Right lung (tissue), 5 donors: ENCODE data around the gene VWA5B1. TPM values are rescaled to one million over a fixed set of nuclear protein-coding genes. Genes with fewer than 3 reads are reported as not detected.

Experiments used
- DNase-seq, 2 donors: peaks; one replicate each; pipeline ENCODE4 v3.0.0-alpha.2; 2013
- polyA plus RNA-seq, 5 donors: library from polyadenylated mRNA; unstranded; fragments of 120-200 nt; gene quantifications; one replicate each; pipeline versions ENCODE4 v1.2.1 to v1.2.3, GENCODE V29; 2013; ENCODE audit warnings: inconsistent platforms in 1 of 5, low replicate concordance in 1 of 5; ENCODE audit not compliant: insufficient read length in 5 of 5, insufficient read depth in 1 of 5

The VWA5B1 gene
- polyA plus RNA-seq, 5 donors: 0.45 to 1.2 (median 0.57) TPM

DNA sequence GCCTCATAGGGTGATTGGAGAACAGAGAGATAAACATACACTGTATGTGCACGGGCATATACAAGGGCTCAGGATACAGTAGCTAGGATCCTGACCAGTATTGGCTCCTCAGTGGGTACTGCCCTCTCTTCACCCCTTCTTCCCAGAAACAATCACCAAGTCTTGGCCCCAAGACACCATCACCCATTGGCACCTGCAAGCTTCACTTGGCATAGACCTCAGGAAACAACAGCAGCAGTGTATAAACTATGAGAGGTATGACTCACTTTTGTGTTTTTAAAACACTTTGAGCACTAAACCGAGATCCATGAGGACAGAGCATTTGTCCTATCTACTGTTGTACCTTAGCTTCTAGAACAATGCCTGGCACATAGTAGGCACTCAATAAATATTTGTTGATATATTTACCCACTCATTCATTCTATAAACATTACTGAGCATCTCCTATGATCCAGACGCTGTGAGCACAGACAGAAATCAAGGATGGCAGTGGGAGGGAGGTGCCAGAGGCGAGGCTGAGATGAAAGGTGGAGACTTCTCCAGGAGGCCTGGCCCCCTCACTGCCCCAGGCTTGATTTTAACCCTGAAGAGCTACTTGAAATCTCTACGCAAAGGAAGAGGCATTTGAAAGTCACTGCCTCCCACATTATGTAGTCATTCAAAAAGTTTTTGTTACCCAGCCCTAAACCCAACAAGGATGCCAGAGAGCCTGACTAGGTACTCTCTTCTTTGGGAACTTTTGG is 100.1 kb downstream of the VWA5B1 start:
- DNase-seq: no peak

DNA sequence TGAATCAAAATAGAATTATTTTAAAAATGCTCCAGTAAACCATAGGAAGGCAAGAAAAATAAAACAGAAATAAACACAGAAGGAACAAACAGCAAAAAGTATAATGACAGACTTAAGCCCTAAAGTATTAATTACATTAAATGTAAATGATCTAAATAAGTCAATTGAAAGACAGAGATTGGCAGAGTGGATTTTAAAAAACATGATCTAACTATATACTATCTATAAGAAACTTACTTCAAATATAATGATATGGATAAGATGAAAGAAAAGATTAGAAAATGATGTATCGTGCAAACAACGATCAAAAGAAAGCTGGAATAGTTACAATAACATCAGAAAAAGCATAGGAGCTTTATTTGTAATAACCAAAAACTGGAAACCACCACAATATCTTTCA is 104.6 kb downstream of the VWA5B1 start:
- no peak for DNase-seq

DNA sequence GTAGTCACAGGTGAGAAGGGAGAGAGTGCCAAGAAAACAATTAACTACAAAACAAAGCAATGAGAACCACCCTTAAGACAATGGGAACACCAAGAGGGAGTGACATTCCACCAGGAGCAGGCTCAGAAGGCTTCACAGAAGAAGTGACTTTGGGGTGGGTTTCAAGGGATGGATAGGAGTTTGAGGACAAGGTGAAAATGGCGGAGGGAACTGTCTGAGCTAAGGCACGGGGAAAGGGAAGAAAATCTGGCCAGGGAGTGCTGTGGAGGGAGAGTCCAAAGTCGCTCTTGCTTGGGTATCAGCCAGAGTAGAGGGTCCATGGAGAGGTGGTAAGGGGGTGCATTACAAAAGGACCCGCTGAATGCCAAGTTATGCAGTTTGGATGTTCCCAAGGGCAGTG is 108.1 kb downstream of the VWA5B1 start:
- no peak for DNase-seq

DNA sequence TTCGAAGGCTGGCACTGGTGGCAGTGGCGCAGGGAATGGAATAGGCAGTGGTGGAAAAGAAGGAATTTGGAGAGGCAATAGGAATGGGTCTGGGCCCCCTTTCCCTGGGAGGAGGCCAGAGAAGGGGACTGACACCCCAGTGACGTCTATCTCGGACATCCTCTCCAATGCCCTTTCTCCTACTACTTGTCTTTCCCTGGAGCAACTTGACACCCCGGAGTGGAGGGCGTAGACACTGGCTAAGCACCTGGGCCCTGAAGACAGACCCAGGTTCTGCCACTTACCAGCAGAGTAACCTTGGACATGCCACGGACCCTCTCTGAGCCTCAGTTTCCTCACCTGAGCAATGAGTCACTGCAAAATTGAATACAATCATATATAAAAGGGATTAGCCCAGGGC is 108.5 kb downstream of the VWA5B1 start:
- DNase-seq: no peak

DNA sequence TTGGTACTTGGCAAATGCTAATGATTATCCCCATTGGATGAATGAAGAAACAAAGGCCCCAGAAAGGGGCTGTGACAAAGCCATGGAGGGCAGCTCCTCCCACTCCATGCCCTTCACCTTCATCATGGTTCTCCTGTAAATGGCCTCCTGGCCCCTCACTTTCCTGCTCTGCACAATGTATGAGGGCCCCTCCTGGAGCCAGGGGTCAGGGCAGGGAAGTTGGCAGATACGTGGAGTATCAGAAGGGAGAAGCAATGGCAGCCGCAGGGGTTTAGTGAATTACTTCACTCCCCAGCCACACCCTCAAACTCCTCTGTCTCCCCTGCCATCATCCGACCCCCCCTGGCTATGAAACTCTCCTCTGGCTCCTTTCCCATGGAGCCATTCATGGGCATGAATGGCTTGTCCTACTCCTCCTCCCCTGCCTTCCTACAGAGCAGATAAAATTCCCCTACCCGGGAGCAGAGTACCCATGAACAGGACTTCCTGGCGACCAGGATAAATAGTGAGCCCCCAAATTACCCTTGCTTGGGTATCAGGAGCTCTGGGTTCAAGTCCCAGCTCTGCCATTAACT is 109.0 kb downstream of the VWA5B1 start:
- DNase-seq: no peak

DNA sequence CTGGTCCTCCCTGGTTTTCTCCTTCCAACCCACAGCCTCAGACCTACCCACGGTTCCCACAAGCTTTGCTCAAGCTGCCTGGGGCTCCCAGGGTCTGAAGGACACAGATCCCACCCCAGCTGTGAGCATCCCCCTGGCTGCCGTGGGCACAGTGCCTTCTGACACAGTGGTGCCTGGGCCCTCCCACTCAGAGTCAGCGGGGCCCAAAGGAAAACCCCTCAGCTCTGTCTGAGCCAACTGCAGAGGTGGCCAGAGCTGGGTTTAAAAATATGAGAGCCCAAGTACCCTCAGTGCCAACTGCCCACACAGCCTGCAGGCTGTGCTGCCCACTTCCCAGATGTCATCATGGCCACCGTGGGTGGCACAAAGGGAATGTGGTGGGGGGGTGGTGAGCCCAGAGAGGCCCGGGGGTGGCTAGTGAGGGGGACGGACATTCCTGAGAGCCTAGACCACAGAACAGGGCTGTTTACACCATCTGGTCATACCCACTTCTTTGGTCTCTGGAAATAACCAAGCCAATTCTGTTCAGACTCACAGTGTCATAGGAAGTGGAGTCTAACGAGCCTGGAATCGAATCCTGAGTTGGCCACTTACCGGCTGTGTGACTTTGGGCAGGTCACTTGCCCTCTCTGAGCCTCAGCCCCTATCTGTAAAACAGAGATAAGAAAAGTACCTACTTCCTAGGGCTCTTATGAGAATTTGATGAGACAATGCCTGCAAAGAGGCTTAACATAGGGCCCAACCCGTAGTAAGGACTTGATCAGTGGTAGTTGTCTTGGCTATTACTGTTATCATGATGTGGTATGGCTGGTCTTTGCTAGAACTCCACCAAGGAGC is 109.9 kb downstream of the VWA5B1 start:
- no peak for DNase-seq

DNA sequence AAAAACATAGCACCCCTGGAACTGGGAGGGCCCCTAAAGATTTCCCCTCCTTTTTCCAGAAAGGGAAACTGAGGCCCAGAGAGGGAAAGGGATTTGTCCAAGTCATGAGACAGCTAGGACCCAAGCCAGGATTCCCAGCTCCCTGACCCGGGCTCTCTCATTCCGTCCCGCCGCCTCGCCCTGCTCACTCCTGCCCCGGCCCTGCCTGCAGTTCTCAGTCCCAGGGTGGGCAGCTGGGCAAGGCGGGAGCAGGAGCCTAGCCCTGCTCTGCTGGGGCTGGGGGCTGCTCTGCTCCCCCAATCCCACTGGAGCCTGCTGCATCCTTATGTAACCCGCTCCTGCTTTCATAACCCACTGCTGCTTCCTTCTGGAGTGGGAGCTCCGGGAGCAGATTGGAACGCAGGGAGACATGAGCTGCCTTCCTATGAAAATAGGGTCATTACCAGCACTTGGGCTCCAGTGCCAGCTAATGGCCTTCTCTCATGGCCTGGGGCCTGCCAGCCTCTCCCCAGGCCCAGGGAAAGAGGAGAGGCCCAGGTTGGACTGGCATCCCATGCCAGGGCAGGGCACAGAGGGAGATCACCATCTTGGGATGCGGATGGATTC is 110.8 kb downstream of the VWA5B1 start:
- no peak for DNase-seq

DNA sequence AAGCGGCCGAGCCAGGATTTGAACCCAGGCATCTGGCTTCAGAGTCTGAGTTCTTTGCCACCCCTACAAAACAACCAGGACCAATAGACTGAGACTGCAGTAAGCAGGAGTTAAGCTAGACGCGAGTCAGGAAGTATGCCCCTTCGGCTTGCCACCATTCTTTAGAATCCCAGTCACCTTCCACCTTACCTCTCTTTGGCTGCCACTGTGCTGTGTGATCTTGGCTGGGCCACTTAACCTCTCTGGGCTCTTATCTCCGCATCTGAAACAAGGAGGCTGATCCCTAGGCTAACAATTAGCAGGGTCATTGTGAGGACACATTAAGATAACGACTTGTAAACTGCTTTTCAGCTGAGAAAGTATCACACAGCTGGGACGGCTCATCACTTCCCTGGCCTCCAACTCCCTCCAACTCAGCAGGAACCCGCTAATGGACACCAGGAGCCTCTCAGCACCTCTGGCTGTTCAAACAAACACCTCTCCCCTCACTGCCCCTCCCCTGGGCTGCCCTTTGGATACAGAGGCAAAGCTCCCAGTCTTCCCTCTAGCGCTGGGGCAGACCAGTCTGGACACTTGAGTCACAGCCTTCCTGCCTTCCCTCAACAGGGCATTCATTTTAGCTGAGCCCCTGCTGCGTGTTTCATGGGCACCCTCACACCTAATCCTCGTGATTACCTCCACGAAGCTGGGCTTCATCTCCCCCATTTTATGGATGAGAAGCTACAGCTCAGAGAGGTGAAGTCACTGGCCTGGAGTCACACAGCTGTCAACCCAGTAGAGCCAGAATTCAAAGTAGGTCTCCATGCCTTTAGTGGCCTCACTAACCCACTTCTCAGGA is 112.1 kb downstream of the VWA5B1 start:
- DNase-seq: peak in 1 of 2 donors; percentile 7

DNA sequence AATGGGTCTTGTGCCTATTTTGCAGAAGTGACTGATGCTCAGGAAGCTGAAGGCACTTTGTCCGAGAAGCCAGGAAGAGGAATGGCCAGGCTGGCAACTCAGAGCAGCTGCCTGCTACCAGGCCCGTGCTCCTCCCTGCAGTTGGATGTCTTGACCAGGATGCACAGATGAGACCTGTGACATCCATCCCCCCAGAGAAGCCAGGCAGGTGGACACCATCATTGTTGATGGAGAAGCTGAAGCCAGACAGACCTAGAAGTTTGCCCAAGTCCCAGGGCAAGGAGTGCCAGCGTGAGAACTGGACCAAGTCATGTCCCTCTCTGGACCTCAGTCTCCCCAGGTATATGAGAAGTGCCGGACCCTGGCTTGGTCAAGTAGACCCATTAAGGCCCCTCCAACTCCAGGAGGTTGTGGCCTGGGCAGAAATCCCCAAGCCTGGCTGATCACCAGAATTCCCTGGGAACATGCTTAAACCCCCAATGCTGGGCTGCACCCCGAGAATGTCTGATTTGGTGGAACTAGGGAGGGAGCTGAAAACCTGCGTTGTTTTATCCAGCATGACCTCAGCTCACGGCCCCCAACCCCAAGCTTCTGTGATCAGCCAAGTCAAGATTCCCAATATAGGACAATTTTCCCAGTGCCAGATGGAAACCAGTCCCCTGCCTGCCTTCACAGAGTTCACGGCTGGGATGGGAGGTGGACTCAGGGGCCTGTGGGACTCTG is 112.9 kb downstream of the VWA5B1 start:
- DNase-seq: no peak

DNA sequence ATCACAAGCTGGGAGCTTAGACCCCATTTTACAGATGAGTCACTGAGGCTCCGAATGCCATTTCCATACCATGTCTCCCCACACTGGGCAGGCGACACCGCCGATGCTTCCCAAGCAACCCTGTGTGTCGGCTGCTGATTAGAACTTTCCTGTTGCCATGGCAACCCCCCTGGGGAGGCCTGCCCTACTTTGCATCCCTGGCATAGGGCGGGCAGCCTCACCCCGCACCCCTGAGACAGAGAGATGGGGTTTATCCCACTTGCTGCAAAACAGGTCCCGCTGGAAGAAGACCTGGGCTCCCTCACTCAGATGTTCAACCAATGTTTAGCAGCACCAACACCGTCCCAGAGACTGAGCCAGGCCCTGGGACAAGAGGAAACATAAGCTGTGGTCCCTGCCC is 113.8 kb downstream of the VWA5B1 start:
- no peak for DNase-seq

Other genes starting within 250 kb of the VWA5B1 start
- gene PLA2G5, start 220.7 kb upstream of the VWA5B1 start, polyA plus RNA-seq: 1 to 10 TPM in 2 of 5 donors, under 1 TPM in 3; 0.26 to 1.3 (median 0.66) TPM
- under 1 TPM in 4 of 5 donors, not detected in 1; 0.04 to 0.12 (median 0.10) TPM for gene PLA2G2D, start 171.3 kb upstream of the VWA5B1 start, polyA plus RNA-seq
- not detected for gene PLA2G2F, start 151.6 kb upstream of the VWA5B1 start, polyA plus RNA-seq
- gene UBXN10, start 104.8 kb upstream of the VWA5B1 start, polyA plus RNA-seq: 1 to 10 TPM; 1.9 to 6.3 (median 4.5) TPM
- under 1 TPM in 4 of 5 donors, not detected in 1; 0.06 to 0.13 (median 0.10) TPM for gene PLA2G2C, start 104.4 kb upstream of the VWA5B1 start, polyA plus RNA-seq
- 10 to 100 TPM; 52.4 to 80.9 (median 70.7) TPM for gene CAMK2N1, start 195.3 kb downstream of the VWA5B1 start, polyA plus RNA-seq
- 10 to 100 TPM; 20.5 to 26.8 (median 23.4) TPM for gene MUL1, start 217.3 kb downstream of the VWA5B1 start, polyA plus RNA-seq